ENCODE data around the gene TMCC1.

The TMCC1 gene

GRCh38 chr3:129692743-129693142, 200.8 kb downstream of the TMCC1 start:
- TF ChIP-seq, protein P1, sequence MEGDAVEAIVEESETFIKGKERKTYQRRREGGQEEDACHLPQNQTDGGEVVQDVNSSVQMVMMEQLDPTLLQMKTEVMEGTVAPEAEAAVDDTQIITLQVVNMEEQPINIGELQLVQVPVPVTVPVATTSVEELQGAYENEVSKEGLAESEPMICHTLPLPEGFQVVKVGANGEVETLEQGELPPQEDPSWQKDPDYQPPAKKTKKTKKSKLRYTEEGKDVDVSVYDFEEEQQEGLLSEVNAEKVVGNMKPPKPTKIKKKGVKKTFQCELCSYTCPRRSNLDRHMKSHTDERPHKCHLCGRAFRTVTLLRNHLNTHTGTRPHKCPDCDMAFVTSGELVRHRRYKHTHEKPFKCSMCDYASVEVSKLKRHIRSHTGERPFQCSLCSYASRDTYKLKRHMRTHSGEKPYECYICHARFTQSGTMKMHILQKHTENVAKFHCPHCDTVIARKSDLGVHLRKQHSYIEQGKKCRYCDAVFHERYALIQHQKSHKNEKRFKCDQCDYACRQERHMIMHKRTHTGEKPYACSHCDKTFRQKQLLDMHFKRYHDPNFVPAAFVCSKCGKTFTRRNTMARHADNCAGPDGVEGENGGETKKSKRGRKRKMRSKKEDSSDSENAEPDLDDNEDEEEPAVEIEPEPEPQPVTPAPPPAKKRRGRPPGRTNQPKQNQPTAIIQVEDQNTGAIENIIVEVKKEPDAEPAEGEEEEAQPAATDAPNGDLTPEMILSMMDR (conservative IDR thresholded peaks at IDR 0.05; ENCODE audit: low read depth): no peak
- CTCF ChIA-PET: interaction anchor here (0.7 kb wide), 1 partner anchor 37 kb away, joined by 4 read pairs; no protein-coding TSS in a partner anchor
- POLR2A ChIA-PET (ENCODE audit: low non-redundant PET): no interaction called here
- no peak overlapping the region for H3K27ac ChIP-seq
- DNase-seq (ENCODE audit: low spot score): no peak

- no peak for DNase-seq (ENCODE audit: low spot score)
- TF ChIP-seq, protein P1 (conservative IDR thresholded peaks at IDR 0.05; ENCODE audit: low read depth): no peak
- no peak overlapping the region for H3K27ac ChIP-seq
- ChIA-PET POLR2A (ENCODE audit: low non-redundant PET) (no interaction called here), CTCF (interaction anchor here (0.6 kb wide), 1 partner anchor 42 kb away, joined by 5 read pairs; no protein-coding TSS in a partner anchor)
Measured at GRCh38 chr3:129690963-129691362, 202.5 kb downstream of the TMCC1 start.

GRCh38 chr3:129690406-129690805, 203.1 kb downstream of the TMCC1 start:
- no peak overlapping the region for H3K27ac ChIP-seq
- TF ChIP-seq, protein P1 (conservative IDR thresholded peaks at IDR 0.05; ENCODE audit: low read depth): no peak
- POLR2A ChIA-PET (ENCODE audit: low non-redundant PET): no interaction called here
- CTCF ChIA-PET: interaction anchor here (0.6 kb wide), 1 partner anchor 719 kb away, joined by 3 read pairs; no protein-coding TSS in a partner anchor
- DNase-seq (ENCODE audit: low spot score): peak; percentile 62

- TF ChIP-seq, protein P1 (conservative IDR thresholded peaks at IDR 0.05; ENCODE audit: low read depth): no peak
- ChIA-PET POLR2A (ENCODE audit: low non-redundant PET) (no interaction called here), CTCF (interaction anchor here (1.5 kb wide), 1 partner anchor 417 kb away, joined by 6 read pairs; no protein-coding TSS in a partner anchor)
- DNase-seq (ENCODE audit: low spot score): no peak
- no peak overlapping the region for H3K27ac ChIP-seq
Measured at GRCh38 chr3:129689036-129689435, 204.5 kb downstream of the TMCC1 start.

- TF ChIP-seq, protein P1 (conservative IDR thresholded peaks at IDR 0.05; ENCODE audit: low read depth): no peak
- POLR2A ChIA-PET (ENCODE audit: low non-redundant PET): no interaction called here
- DNase-seq (ENCODE audit: low spot score): no peak
- CTCF ChIA-PET: interaction anchor here (1.5 kb wide), 1 partner anchor 417 kb away, joined by 6 read pairs; no protein-coding TSS in a partner anchor
- no peak overlapping the region for H3K27ac ChIP-seq
Measured at GRCh38 chr3:129688271-129688895, 205.1 kb downstream of the TMCC1 start.

GRCh38 chr3:129687586-129688125, 205.9 kb downstream of the TMCC1 start:
- POLR2A ChIA-PET (ENCODE audit: low non-redundant PET): no interaction called here

More at GRCh38 chr3:129687586-129688125, 205.9 kb downstream of the TMCC1 start:
- H3K27ac ChIP-seq: no peak overlapping the region
- DNase-seq (ENCODE audit: low spot score): no peak
- TF ChIP-seq, protein P1 (conservative IDR thresholded peaks at IDR 0.05; ENCODE audit: low read depth): no peak
- CTCF ChIA-PET: interaction anchor here (1.5 kb wide), 1 partner anchor 418 kb away, joined by 6 read pairs; no protein-coding TSS in a partner anchor

Measured in RWPE1 (cell line).